22Rv1 (cell line): ENCODE data around the gene RPN1.
"Not testable (repeated sequence)": the region's sequence is repeated elsewhere in the genome, so short reads cannot be mapped to it uniquely, and the experiment has no call there.

ENCODE experiments used
- ZFX ChIP-seq: fragments of 450-650 bp; IDR thresholded peaks from 2 replicates; pipeline ENCODE4 v1.6.1; 2017; ENCODE audit warnings: antibody characterized with exemption, borderline replicate concordance
- TF ChIP-seq, protein P1 (sequence below): fragments of 450-650 bp; IDR thresholded peaks from 2 replicates; pipeline ENCODE4 v1.5.1; 2017; ENCODE audit warnings: mild to moderate bottlenecking

DNA sequence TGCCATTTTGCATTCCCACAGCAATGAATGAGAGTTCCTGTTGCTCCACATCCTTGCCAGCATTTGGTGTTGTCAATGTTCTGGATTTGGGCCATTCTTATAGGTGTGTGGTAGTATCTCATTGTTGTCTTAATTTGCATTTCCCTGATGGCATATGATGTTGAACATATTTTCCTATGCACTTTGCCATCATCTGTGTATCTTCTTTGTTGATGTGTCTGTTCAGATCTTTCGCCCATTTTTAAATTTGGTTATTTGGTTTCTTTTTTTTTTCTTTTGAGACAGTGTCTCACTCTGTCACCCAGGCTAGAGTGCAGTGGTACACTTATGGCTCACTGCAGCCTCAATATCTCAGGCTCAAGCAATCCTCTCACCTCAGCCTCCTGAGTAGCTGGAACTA is 60.6 kb downstream of the RPN1 start:
- TF ChIP-seq, protein P1, sequence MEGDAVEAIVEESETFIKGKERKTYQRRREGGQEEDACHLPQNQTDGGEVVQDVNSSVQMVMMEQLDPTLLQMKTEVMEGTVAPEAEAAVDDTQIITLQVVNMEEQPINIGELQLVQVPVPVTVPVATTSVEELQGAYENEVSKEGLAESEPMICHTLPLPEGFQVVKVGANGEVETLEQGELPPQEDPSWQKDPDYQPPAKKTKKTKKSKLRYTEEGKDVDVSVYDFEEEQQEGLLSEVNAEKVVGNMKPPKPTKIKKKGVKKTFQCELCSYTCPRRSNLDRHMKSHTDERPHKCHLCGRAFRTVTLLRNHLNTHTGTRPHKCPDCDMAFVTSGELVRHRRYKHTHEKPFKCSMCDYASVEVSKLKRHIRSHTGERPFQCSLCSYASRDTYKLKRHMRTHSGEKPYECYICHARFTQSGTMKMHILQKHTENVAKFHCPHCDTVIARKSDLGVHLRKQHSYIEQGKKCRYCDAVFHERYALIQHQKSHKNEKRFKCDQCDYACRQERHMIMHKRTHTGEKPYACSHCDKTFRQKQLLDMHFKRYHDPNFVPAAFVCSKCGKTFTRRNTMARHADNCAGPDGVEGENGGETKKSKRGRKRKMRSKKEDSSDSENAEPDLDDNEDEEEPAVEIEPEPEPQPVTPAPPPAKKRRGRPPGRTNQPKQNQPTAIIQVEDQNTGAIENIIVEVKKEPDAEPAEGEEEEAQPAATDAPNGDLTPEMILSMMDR = not testable (repeated sequence)
- not testable (repeated sequence) for TF ChIP-seq ZFX
